Inferior parietal cortex (tissue), 1 donor: ENCODE measurements around the gene CCDC3.
A peak's percentile ranks its signal among the peaks of the same experiment; 100 is the strongest.

Experiments
- DNase-seq: peaks from one replicate; pipeline ENCODE4 v3.0.0-alpha.2; 2016; ENCODE audit errors: extremely low spot score

Gene CCDC3

DNA sequence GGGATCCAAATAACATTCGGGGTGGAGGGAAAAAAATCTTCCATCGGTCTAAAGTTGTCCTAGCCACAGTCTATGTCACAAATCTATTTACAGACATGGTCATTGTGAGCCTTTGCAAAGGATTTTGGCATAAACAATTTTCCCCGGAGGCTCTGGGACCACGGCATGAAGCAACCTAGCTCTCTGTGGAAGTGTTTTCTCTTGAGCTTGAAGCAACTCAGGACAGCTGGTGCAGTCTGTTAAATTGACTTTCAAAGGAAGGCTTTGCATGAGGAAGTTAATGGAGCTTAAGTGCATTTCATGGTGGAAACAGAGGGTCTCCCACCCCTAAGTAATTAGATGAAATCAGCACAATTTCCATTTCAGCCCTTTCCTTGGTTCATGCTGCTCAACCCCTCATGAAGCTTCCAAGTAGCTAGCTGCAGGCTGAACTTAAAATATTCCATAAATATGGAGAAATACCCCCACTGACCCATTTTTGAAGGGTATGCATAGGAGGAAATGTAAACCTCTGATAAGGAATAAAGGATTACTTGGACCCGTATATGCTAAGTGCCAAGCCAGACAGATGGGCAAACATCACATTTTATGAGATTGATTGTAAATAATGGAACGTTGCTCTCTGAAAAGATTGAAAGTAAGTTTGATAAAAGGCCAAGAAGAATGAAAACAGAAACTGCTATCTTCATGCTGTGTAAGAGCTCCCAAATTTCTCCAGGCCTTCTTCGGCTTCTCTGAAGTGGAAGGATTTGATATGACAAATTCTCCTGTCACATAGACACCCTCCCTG lies 39.9 kb downstream of the CCDC3 start:
- DNase-seq, result no peak

DNA sequence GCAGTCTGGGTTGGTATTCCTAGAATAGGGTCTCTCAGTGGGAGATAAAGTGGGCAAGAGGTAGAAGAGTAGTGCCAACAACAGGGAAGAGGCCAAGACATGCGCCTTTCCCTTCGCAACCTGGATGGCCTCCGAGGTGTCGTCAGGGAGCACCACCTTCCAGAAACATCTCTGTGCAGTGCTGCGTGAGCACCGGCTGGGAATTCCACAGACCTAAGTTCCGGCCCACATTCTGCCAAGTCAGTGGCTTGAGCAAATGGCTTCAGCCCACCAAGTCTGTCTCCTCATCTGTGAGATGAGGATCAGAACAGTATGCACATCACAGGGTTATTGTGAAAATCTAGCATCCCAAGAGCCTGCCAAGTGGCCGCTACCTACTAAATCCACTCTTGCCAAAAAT lies 40.6 kb downstream of the CCDC3 start:
- DNase-seq, result no peak

DNA sequence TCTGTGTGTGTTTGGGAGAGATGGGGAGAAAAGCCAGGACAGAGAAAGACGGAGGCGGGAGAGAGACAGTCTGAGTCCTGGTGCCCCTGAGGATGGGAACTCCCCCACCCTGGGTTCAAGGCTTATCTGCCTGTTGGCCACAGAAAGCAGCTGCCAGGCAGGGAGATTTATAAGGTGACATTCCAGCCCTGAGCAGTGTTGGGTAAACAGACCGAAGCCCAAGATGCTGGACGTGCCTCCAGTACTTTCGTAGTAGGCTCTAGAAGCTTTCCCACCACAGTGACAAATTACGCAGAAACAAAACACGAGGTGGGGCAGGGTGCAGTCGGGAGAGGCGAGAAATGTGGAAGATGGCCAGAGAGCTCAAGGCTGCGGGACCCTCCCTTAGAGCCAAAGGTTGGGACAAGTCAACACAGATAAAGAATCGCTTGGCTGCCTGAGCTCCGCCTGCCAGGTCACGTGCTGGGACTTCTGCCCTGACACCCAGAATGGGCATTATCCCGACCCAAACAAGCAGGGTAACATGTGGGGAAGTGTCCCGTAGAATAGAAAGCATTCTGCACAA lies 41.1 kb downstream of the CCDC3 start:
- DNase-seq, result no peak

DNA sequence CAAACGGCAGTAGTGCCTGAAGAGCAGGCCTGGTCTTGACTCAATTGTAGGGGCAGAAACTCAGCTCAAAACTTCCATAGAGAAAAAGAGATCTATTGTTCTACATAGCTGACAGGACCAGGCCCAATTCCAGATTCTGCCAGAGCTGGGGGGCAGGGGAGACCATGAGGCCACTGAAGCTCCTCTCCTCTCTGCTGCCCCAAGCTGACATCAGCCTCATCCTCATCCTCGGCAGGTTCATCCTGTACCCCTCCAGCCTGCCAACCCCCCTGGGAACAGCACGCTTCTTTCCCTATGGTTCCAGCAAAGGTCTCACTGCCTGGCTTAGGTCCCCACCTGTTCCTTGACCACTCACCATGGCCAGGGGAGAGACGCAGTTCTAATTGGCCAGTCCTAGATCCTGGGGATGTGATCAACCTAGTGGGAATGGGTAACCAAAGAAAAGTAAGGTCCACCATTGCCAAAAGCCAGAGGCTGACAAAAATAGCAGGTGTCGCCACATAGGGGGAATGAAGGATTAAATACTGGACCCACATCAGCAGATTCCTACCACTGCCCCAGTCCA lies 42.9 kb downstream of the CCDC3 start:
- DNase-seq, result no peak

DNA sequence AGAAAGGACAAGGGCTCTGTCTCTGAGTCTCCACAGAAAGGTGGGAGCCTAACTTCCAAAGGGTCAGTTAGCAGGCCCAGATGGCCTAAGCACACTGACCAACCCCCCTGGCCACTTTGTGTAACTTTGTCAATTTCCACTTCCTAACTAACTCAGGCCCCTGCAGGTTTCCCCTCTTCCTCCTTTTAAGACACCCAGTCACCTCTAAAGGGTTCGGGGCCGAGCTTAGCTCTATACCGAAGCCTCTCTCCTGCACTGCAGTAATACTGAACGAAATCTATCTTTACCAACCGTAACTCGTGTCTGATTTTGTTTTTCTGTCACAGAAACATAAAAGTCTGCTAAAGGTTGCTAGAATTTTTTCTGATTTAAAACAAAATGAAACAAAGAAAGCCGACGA lies 44.4 kb downstream of the CCDC3 start:
- DNase-seq, result no peak

DNA sequence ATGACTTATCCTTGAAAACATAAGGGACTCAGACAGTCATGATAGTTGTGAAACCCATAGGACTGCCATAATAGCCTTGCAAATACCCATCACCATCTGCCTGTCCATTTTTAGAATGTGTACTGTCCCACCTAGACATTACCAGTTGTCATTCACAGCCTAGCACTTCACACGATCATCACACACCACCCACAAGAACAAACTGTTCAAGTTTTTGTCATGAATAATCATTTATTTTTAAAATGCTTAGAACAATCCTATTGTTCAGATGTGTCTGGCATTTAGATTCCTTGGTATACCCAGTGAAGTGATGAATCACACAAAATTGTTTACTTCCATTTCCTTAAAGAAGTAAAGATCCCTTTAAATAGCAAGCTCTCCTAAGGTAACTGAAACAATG lies 46.6 kb downstream of the CCDC3 start:
- peak; percentile 65 for DNase-seq

DNA sequence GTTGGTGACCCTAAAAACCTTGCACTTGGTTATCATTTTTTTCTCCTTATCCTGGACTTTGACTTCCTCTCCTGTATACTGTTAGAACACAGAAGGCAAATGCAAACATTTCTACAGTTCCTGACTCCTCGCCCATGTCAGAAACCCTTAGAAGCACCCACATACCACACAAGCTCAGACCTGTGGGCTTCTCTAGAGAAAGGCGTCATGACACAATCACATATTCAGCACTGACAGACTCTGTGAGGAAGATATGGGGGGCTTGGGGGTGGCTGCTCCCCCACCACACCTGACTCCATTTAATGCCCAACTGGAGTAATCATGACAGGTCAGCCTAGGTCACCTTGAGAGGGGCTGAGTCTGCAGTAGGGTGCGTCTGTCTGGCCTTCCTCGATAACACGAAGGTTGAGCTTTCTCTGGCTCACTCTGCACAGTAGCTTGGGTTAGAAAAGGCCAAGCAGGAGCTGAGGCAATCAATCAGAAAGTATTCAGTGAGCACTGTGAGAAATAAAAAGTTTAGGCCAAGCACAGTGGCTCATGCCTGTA lies 50.9 kb downstream of the CCDC3 start:
- DNase-seq, result no peak

DNA sequence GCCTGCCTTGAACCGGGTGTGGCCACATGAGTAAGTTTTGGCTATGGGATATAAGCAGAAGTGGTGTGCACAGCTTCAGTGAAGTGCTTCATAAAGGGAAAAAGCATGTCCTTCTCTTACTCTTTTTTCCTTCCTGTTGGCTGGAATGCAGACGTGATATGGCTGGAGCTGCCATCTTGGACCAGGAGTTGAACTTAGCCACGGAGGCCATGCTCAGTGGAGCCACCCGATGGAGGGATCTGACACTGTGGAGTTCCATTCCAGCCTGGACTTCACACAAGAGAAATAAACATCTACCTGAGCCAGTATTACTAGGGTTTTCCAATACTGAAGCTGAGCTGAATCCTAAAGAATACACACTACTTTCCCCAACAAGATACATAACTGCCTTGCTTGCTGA lies 52.3 kb downstream of the CCDC3 start:
- DNase-seq, result no peak

DNA sequence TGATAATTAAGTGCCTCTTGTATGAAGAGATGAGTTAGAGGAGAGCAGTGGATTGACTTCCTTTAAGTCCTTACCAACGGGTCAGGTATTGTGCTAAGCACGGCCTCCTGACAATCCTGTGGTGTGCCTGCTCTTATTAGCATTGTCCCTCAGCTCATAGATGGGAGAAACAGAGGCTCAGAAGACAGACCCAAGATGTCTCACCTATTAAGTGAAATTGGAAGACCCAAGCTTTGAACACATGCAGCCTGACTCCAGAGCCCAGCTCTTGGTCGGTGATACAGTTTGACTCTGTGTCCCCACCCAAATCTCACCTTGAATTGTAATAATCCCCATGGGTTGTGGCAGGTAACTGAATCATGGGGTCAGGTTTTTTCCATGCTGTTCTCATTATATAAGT lies 53.8 kb downstream of the CCDC3 start:
- DNase-seq, result no peak

DNA sequence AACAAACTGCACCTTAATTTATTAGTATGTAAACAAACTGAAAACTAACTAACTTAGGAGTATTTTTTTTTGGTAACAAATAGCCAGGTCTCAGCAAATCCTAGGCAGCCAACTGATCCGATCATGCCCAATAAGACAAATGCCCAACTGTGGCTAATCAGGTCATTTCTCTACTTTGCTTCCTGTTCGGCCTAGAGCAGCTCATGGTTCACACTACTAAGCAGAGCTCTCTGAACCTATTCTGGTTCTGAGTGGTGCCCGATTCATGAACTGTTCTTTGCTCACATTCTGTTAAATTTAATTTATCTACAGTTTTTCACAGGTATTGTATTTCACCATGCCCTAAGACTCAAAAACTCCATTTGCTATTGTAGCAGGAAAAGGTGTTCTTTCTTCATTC lies 55.1 kb downstream of the CCDC3 start:
- DNase-seq, result no peak

DNA sequence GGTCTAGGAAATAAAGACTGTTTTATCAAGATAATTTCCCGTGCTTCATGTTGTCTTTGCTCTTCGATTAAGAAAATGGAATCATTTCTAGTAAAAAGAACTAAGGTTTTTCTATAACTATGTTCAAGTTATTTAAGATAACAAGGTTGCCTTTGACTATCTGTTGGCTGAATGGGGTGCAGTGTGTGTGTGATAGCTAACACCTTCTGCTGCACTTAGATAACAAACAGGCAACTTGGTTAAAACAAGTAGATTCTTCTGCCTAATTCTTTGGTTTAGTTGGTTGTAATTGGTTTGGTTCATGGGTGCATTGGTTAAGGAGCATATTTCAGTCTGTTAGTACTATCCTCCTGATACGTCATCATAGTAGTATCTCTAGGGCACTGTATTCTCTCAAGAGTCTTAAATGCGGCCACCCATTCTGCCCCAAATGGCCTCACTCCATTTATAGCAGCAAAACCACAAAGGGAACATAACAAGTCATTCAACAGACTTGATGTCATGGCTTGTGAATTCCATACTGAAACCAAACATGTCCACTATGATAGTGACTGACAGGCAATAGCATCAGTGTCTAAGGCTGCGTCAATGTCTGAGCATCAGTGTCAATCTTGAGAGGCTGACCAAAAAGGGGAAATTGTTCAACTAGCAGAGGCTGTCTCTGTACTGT lies 55.7 kb downstream of the CCDC3 start:
- DNase-seq, result no peak

DNA sequence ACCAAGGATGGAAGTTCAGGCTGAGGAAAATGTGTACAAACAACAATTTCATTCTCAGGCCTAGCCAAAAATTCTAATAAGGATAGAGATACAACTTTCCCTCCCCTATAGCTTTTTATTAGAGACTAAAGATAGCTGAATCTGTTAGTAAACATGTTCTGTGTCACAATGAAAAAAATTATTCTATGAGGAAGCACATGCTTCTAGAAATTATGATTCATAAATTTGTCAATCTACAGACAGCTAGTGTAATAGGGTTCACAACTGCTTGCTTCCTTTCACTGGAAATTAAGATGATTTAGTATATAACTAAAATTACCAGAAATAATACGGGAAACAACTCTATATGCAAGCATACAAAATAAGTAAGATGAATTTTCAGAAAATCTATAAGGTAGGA lies 56.6 kb downstream of the CCDC3 start:
- no peak for DNase-seq

DNA sequence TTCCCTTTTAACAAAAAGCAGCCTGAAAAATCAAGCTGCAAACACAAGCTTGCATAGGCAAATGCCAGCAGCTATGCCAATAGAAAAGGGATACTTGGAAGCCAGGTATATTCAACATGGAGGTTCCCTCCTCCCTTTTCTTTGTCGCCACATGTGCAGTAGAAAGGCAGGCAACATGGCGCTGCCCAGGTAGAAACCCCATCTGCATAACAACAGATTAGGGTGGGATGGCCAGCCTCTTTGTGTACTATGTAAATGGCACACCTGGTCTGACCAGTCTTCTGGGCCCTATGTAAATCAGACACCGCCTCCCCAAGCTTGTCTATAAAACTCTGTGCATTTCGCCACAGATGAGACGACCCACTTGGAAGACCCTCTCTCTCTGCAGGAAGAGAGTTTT lies 58.1 kb downstream of the CCDC3 start:
- no peak for DNase-seq

DNA sequence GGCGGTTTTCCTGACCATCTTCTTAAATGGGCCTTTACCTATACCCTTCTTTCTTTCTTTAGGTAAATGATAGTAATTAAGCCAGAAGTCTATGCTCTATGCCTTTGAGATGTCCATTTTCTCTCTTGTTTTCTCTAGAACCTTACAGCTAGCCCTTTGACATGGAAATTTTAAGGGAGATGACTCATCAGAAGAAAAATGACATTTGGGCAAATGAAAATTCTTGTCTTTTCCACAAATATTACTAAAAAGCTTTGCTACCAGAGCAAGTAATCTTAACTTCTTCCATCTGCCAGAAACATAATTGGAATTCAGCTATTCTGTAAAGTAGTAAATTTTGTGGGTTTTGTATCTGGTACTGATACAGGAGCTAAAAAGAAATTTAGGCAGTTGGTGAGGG lies 59.5 kb downstream of the CCDC3 start:
- DNase-seq, result no peak

DNA sequence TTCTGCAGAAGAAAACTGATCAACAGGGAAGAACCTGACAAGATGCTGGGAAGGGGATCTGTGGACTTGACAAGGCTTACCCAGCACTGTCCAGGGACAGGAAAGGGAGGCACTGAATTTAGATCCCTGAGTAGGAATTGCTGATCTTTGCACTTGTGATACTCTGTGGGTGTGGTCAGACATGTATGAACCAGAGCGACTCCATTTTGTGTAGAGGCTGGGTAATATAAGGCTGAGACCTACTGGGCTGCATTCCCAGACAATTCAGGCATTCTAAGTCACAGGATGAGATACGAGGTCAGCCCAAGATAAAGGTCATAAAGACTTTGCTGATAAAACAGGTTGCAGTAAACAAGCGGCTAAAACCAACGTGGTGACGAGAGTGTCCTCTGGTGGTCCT lies 60.7 kb downstream of the CCDC3 start:
- DNase-seq, result no peak

DNA sequence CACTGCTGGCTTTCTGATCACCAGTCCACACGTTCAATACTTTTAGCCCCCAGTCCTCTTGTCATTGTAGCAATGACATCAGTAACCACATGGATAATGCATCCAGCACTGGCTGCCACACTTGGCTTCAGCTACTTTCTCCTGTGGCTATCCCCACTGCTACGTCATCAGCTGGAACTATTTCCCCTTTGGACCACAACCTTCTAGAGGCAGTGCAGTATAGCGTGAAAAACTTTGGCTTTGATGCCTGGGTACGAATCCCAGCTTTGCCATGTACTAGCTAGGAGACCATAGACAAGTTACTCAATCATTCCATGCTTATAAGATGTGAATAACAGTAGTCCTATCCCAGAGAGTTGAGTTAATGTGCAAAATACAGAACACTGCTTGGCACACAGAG lies 63.2 kb downstream of the CCDC3 start:
- no peak for DNase-seq

DNA sequence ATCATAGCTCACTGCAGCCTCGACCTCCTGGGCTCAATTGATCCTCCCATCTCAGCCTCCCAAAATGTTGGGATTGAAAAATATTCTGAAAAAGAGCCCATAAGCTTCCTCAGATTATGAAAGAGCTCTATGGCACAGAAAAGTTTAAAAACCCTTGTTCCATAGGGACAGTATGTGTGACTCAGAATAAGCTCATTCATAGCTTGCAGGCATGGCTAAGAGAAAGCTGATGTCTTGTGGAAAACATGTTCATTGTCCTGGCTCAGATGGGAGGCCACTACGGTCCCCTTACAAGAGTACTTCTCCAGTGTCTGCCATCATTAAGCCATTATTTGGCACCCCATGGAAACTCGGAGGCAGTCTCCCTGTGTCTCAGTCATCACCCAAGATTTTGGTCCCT lies 64.0 kb downstream of the CCDC3 start:
- DNase-seq, result no peak

DNA sequence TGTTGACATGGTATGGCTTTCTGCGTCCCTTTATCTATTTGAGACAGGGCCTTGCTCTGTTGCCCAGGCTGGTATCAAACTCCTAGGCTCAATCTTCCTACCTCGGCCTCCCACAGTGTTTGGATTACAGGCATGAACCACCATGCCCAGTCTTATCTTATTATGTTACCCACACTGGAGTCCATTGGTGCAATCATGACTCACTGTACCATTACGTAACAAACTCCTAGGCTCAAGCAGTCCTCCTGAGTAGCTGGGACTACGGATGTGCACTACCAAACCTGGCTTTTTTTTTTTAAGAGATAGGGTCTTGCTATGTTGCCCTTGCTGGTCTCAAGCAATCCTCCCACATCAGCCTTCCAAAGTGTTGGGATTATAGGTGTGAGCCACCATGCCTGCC lies 66.7 kb downstream of the CCDC3 start:
- no peak for DNase-seq

DNA sequence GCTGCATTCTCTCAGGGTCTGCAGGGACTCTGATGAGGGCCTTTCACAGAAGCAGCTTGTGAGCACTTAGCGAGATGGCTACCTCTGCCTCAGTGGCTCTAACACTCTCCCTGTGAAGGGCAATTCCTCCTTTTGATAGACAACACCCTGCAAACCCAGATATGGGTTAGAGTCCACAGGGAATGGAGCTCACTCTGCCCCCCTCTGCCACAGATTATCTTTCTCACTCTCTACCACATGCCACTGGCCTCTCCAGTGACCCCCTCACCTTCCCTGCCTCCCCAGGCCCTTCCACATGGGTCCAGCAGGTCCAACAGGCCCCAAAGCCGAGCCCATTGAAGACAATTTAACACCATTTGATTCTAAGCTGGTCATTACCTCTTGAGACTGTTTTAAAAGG lies 72.1 kb downstream of the CCDC3 start:
- no peak for DNase-seq

DNA sequence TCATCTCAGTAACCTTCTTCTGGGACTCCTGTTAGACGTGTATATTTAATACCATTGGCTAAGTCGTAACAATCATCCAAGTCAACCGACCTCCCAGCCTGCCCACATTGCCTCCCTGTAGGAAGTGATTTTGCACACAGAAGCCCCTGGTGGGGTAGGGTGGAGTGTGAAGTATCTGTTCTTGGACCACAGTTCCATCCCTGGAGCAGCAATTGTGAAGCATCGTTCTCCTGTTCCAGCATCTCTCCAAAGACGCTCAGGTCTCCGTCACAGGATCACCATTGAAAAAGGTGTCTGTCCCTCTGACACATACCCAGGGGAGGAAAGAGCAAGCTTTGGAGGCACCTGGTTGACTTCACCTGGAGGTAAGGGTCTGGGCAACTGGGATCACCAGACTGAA lies 72.9 kb downstream of the CCDC3 start:
- DNase-seq, result no peak

DNA sequence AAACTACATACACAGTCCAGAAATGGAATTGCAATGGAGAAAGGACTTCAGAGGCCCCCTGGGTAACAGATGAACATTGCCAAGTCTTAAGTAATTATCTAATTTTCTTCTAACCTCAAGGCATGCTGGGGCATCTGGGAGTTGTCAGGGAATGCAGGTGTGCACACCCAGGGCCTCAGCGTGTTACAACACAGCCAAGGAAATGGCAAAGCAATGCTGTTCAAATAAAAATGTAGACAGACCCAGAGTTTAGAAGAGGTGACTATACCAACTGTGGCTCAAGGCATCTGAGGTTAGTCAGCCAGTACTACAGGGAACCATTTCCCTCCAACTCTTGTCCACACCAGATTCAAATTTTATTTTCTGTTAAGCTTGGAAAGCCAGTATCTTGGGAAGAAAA lies 73.6 kb downstream of the CCDC3 start:
- no peak for DNase-seq

DNA sequence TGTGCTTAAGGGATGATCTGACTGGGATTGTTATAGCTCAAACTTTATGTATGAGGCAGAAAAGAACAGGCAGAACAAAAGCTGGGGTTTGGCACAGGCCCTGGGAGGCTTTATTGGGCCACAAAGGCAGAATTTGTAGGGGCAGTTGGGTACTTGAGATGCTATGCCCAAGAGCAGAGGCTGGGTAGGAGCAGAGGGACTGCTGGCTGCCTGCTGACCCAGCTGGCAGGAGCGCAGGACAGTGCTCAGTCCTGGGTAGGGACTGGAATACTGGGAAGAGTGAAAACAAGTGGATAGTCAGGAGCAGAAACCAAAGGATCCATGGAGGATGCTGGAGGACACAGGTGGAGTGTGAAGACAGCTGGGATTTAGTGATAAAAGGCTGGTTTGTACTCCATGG lies 75.7 kb downstream of the CCDC3 start:
- DNase-seq, result no peak

DNA sequence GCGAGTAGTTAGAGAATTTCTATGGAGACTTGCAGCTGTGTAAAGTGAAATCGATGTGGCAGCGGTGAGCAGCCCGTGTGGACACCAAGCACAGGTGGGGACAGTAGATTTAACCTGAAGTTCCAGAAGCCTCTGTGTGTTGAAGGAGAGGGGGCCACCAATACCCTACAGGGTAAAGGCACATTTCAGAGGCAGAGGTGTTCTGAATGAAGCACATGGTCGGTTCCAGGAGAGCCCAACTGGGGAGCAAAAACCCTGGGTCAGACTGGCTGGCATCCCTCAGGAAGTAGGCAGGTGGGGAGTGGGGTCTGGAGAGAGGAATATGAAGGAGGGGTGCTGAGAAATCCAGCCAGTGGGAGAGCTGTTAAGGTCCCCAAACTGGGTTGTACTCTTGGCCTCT lies 76.6 kb downstream of the CCDC3 start:
- no peak for DNase-seq
